HK-2 (cell line): ENCODE results near the gene ZMAT5.

Experiments used
- DNase-seq: peaks from one replicate; pipeline ENCODE4 v3.0.0-alpha.2; 2018; ENCODE audit not compliant: unreplicated experiment

ZMAT5 gene

GRCh38 chr22:29706486-29706885 lies 60.3 kb downstream of the ZMAT5 start:
- DNase-seq: no peak

GRCh38 chr22:29705651-29706050 lies 61.2 kb downstream of the ZMAT5 start:
- DNase-seq: no peak

GRCh38 chr22:29704528-29705285 lies 62.1 kb downstream of the ZMAT5 start:
- peak; percentile 20 for DNase-seq

- no peak for DNase-seq
These were observed 63.1 kb downstream of the ZMAT5 start for GRCh38 chr22:29703569-29704195.

- no peak for DNase-seq
These were observed 63.8 kb downstream of the ZMAT5 start for GRCh38 chr22:29702931-29703501.

- peak; percentile 20 for DNase-seq
These were observed 64.5 kb downstream of the ZMAT5 start for GRCh38 chr22:29702000-29702930.

GRCh38 chr22:29701155-29701999 lies 65.4 kb downstream of the ZMAT5 start:
- peak; percentile 41 for DNase-seq

GRCh38 chr22:29700900-29701154 lies 66.0 kb downstream of the ZMAT5 start:
- no peak for DNase-seq

- DNase-seq: no peak
These were observed 66.5 kb downstream of the ZMAT5 start for GRCh38 chr22:29700206-29700899.

GRCh38 chr22:29697853-29698598 lies 68.8 kb downstream of the ZMAT5 start:
- DNase-seq: no peak

GRCh38 chr22:29695129-29695926 lies 71.5 kb downstream of the ZMAT5 start:
- no peak for DNase-seq

- DNase-seq: no peak
These were observed 73.1 kb downstream of the ZMAT5 start for GRCh38 chr22:29693671-29694070.

GRCh38 chr22:29693161-29693560 lies 73.6 kb downstream of the ZMAT5 start:
- DNase-seq: no peak

- DNase-seq: no peak
These were observed 74.5 kb downstream of the ZMAT5 start for GRCh38 chr22:29692327-29692640.

- DNase-seq: no peak
These were observed 75.0 kb downstream of the ZMAT5 start for GRCh38 chr22:29691636-29692326.

GRCh38 chr22:29690476-29690875 lies 76.3 kb downstream of the ZMAT5 start:
- DNase-seq: no peak

- DNase-seq: no peak
These were observed 77.0 kb downstream of the ZMAT5 start for GRCh38 chr22:29689880-29690213.

- DNase-seq: no peak
These were observed 77.5 kb downstream of the ZMAT5 start for GRCh38 chr22:29689206-29689879.
